ENCODE data around the gene PRKCE. TPM values are rescaled to one million over a fixed set of nuclear protein-coding genes. Genes with fewer than 3 reads are reported as not detected.

PRKCE gene
- total and polyA plus RNA-seq, 2 experiments from 2014 or later: 0.94 to 1.2 TPM

DNA sequence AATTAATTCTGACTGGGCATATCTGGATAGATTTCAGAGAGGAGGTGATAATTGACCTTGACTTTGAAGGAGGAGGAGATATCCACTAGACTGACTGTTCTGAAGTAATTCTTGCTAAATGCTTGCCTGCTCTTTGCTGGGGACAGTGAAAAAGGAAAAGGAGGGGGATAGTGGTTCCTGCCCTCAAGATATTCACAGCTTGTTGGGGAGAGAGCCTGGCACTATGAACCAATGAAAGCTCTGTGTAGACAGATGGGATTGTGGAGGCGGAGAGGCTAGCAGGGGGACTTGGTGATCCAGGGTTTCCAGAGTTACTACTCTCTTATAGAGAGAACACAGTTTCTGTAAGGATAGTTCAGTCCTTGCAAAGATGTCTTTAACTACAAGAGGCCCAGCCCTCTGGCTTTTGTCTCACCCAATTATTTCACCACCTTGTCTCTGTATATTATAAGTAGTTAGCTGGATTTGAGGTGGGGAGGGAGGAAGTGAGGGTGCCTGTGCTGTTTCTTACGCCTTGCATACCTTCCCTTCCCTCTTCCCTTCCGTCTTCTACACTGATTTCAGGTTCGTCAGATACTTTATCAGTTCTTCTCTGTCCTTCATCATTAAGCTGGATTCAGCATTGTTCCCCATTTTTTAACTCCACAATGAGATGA lies 190.4 kb downstream of the PRKCE start (continued):
- TF ChIP-seq, protein P1, sequence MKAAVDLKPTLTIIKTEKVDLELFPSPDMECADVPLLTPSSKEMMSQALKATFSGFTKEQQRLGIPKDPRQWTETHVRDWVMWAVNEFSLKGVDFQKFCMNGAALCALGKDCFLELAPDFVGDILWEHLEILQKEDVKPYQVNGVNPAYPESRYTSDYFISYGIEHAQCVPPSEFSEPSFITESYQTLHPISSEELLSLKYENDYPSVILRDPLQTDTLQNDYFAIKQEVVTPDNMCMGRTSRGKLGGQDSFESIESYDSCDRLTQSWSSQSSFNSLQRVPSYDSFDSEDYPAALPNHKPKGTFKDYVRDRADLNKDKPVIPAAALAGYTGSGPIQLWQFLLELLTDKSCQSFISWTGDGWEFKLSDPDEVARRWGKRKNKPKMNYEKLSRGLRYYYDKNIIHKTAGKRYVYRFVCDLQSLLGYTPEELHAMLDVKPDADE (IDR thresholded peaks at IDR 0.05): no peak

GRCh38 chr2:45843136-45843535 lies 191.7 kb downstream of the PRKCE start:
- H3K9me2 ChIP-seq (ENCODE audit: insufficient read depth): 0 out of 2 replicates have a peak, but pooled peaks cover 2% of the 10 kb centered on the region
- H3K27me3 ChIP-seq (ENCODE audit: insufficient read depth): no peaks in the 10 kb centered on the region
- H3K4me1 ChIP-seq (ENCODE audit: insufficient read depth): no peaks in the 10 kb centered on the region
- no peaks in the 10 kb centered on the region for H3F3A ChIP-seq (replicated peaks; ENCODE audit: low read depth)
- Mint-ChIP-seq H3K9me3 (no peaks in the 10 kb centered on the region), H3K4me1 (peaks cover 9% of the 10 kb centered on the region), H3K27ac (no peak overlapping the region), H3K36me3 (ENCODE audit: low read depth) (no peaks in the 10 kb centered on the region), H3K27me3 (ENCODE audit: insufficient read depth, low read depth, poor library complexity) (peaks cover 9% of the 10 kb centered on the region), H3K4me3 (no peak overlapping the region)
- no peak for TF ChIP-seq EZH2 (IDR thresholded peaks at IDR 0.05; ENCODE audit: low read depth, unreplicated experiment)
- no peak for TF ChIP-seq EZH2phosphoT487 (IDR thresholded peaks at IDR 0.05; ENCODE audit: unreplicated experiment)
- TF ChIP-seq POLR2AphosphoS5 (IDR thresholded peaks at IDR 0.05; ENCODE audit: low read depth): no peak
- no peak for TF ChIP-seq ZNF331 (CRISPR knock-in tag; IDR thresholded peaks at IDR 0.05; ENCODE audit: low read depth)
- no peak for TF ChIP-seq ZNF114 (CRISPR knock-in tag; IDR thresholded peaks at IDR 0.05)
- TF ChIP-seq, protein P1 (IDR thresholded peaks at IDR 0.05): no peak
- H2AFZ ChIP-seq: no peak overlapping the region
- ATAC-seq (no peak), DNase-seq (ENCODE audit: low spot score) (no peak)
- no peak overlapping the region for H3K27ac ChIP-seq (ENCODE audit: low read depth)
- H3K4me3 ChIP-seq: no peak overlapping the region
- H3K4me2 ChIP-seq: no peak overlapping the region
- no peaks in the 10 kb centered on the region for H4K20me1 ChIP-seq (replicated peaks; ENCODE audit: insufficient read depth)
- no peaks in the 10 kb centered on the region for H3K79me2 ChIP-seq (replicated peaks; ENCODE audit: insufficient read depth)
- H3K36me3 ChIP-seq (ENCODE audit: insufficient read depth): no peaks in the 10 kb centered on the region

DNA sequence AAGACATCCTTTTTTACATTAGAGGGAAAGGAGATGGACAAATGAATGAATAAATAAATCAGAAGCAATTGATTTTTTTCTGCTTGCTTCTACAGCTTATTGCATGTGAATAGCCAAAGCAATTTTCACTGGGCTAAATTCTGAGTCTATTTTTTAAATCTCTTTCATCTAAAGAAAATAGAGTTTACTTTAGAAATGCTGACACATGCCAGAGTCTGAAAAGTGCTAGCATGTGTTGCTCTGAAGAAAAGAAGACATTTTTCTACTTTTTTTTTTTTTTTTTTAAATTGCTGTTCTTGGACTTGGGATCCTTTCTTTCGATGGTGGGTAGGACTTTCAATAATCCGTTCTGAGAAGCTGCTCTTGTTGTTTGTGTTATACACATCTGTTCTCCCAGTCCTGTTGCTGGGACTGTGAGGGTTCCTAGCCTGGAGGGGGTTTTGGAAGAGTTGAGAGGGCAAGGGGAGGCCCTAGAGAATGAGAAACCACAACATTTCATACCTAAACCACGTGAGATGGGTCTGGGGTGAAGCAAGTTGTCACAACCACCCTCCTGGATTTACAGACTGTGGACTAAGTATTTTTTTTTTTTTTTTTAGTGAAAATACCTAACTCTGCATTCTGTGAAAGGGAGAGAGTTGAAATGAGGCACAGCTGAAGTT lies 193.5 kb downstream of the PRKCE start:
- H3K79me2 ChIP-seq (replicated peaks; ENCODE audit: insufficient read depth): no peaks in the 10 kb centered on the region
- peaks cover 12% of the 10 kb centered on the region for H3K27me3 Mint-ChIP-seq (ENCODE audit: insufficient read depth, low read depth, poor library complexity)
- TF ChIP-seq, protein P2, sequence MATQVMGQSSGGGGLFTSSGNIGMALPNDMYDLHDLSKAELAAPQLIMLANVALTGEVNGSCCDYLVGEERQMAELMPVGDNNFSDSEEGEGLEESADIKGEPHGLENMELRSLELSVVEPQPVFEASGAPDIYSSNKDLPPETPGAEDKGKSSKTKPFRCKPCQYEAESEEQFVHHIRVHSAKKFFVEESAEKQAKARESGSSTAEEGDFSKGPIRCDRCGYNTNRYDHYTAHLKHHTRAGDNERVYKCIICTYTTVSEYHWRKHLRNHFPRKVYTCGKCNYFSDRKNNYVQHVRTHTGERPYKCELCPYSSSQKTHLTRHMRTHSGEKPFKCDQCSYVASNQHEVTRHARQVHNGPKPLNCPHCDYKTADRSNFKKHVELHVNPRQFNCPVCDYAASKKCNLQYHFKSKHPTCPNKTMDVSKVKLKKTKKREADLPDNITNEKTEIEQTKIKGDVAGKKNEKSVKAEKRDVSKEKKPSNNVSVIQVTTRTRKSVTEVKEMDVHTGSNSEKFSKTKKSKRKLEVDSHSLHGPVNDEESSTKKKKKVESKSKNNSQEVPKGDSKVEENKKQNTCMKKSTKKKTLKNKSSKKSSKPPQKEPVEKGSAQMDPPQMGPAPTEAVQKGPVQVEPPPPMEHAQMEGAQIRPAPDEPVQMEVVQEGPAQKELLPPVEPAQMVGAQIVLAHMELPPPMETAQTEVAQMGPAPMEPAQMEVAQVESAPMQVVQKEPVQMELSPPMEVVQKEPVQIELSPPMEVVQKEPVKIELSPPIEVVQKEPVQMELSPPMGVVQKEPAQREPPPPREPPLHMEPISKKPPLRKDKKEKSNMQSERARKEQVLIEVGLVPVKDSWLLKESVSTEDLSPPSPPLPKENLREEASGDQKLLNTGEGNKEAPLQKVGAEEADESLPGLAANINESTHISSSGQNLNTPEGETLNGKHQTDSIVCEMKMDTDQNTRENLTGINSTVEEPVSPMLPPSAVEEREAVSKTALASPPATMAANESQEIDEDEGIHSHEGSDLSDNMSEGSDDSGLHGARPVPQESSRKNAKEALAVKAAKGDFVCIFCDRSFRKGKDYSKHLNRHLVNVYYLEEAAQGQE (IDR thresholded peaks at IDR 0.05; ENCODE audit: unreplicated experiment): no peak
- TF ChIP-seq, protein P1 (IDR thresholded peaks at IDR 0.05): no peak

More for the DNA sequence above, 193.5 kb downstream of the PRKCE start:
- no peak overlapping the region for H3K4me3 Mint-ChIP-seq
- H3K27ac Mint-ChIP-seq: no peak overlapping the region; the same call in 1 of the 2 replicates
- H3K4me2 ChIP-seq: no peak overlapping the region
- no peaks in the 10 kb centered on the region for H3K36me3 ChIP-seq (ENCODE audit: insufficient read depth)
- no peaks in the 10 kb centered on the region for H3F3A ChIP-seq (replicated peaks; ENCODE audit: low read depth)
- no peaks in the 10 kb centered on the region for H3K27me3 ChIP-seq (ENCODE audit: insufficient read depth)
- H3K36me3 Mint-ChIP-seq (ENCODE audit: low read depth): no peaks in the 10 kb centered on the region
- H2AFZ ChIP-seq: no peak overlapping the region
- no peaks in the 10 kb centered on the region for H4K20me1 ChIP-seq (replicated peaks; ENCODE audit: insufficient read depth)
- ATAC-seq (no peak), DNase-seq (ENCODE audit: low spot score) (no peak)
- 0 out of 2 replicates have a peak, but pooled peaks cover 5% of the 10 kb centered on the region for H3K9me2 ChIP-seq (ENCODE audit: insufficient read depth)
- H3K27ac ChIP-seq (ENCODE audit: low read depth): no peak overlapping the region
- no peaks in the 10 kb centered on the region for H3K9me3 Mint-ChIP-seq
- no peaks in the 10 kb centered on the region for H3K4me1 ChIP-seq (ENCODE audit: insufficient read depth)
- H3K4me3 ChIP-seq: no peak overlapping the region
- H3K4me1 Mint-ChIP-seq: peaks cover 4% of the 10 kb centered on the region; the same call in 2 of the 3 replicates
